H1 (cell line): Measurements from ENCODE around the gene CACNA1D. TPM values are rescaled to one million over a fixed set of nuclear protein-coding genes. Genes with fewer than 3 reads are reported as not detected.

Experiments
- CTCF ChIA-PET: fragments of 300-600 bp; sonication (Branson Sonifier 250); formaldehyde crosslinking; loops from one replicate; lab custom pipeline; 2021; ENCODE audit not compliant: partially characterized antibody; lab: Charles Lee
- POLR2A ChIA-PET: fragments of 300-600 bp; sonication (Branson Sonifier 250); formaldehyde crosslinking; loops from one replicate; lab custom pipeline; 2021; ENCODE audit warnings: inconsistent platforms; ENCODE audit not compliant: partially characterized antibody; lab: Charles Lee
- DNase-seq, 2 experiments: peaks; one replicate each; pipeline versions ENCODE4 v3.0.0 to v3.0.0-alpha.2; 2010 to 2022; ENCODE audit warnings: low spot score in 2 of 2, low read depth in 1 of 2, mixed read lengths in 1 of 2
- FAIRE-seq: peaks from 2 replicates; lab custom pipeline; 2011; peaks lifted over from hg19 to GRCh38; lab: Jason Lieb, UNC
- H2AFZ ChIP-seq: 2 replicates; pipeline ENCODE4 v1.8.1; 2012; ENCODE audit warnings: low read length, inconsistent platforms
- H2AK5ac ChIP-seq: 2 replicates; pipeline ENCODE4 v1.6.1; 2013; ENCODE audit warnings: low read depth, low read length
- H2BK120ac ChIP-seq: replicated peaks from 2 replicates; pipeline ENCODE3; 2013; ENCODE audit warnings: low read depth, low read length, inconsistent platforms
- H2BK12ac ChIP-seq: 2 replicates; pipeline ENCODE4 v1.6.1; 2013; ENCODE audit warnings: low read depth, low read length
- H2BK15ac ChIP-seq: 2 replicates; pipeline ENCODE4 v1.6.1; 2013; ENCODE audit warnings: low read length
- H2BK20ac ChIP-seq: 2 replicates; pipeline ENCODE4 v1.6.1; 2013; ENCODE audit warnings: low read length
- H2BK5ac ChIP-seq: 2 replicates; pipeline ENCODE4 v1.6.1; 2013; ENCODE audit warnings: low read depth, low read length
- H3K14ac ChIP-seq: 2 replicates; pipeline ENCODE4 v1.6.1; 2013; ENCODE audit warnings: inconsistent platforms; ENCODE audit not compliant: insufficient read length
- H3K18ac ChIP-seq: 2 replicates; pipeline ENCODE4 v1.6.1; 2013; ENCODE audit warnings: low read length; ENCODE audit errors: extremely low read depth
- H3K23ac ChIP-seq: 2 replicates; pipeline ENCODE4 v1.6.1; 2013; ENCODE audit warnings: inconsistent platforms; ENCODE audit not compliant: insufficient read length
- H3K23me2 ChIP-seq: 2 replicates; pipeline ENCODE4 v1.6.1; 2013; ENCODE audit warnings: low read depth, low read length
- H3K27ac ChIP-seq: 2 replicates; pipeline ENCODE4 v1.6.1; 2011; ENCODE audit warnings: low read depth, low read length, inconsistent platforms
- H3K27me3 ChIP-seq, 4 experiments: replicated peaks in 1 of 4; 1 replicate in 1 of 4; 2 replicates in 3 of 4; pipeline versions ENCODE4 v1.6.1 to v1.8.1; 2011 to 2013; ENCODE audit warnings: low read length in 3 of 4, mild to moderate bottlenecking in 3 of 4, inconsistent platforms in 2 of 4, mixed read lengths in 2 of 4, moderate library complexity in 1 of 4; ENCODE audit not compliant: control insufficient read depth in 3 of 4, insufficient read depth in 3 of 4; ENCODE audit errors: extremely low read depth in 1 of 4
- H3K36me3 ChIP-seq, 4 experiments: 2 replicates each; pipeline versions ENCODE4 v1.6.1 to v1.8.1; 2011 to 2013; ENCODE audit warnings: mild to moderate bottlenecking in 4 of 4, low read length in 3 of 4, moderate library complexity in 2 of 4, control low read depth in 1 of 4, inconsistent platforms in 1 of 4; ENCODE audit not compliant: insufficient read depth in 4 of 4, control insufficient read depth in 2 of 4
- H3K4ac ChIP-seq: replicated peaks from 2 replicates; pipeline ENCODE3; 2013; ENCODE audit warnings: low read length, low read depth, mixed read lengths, inconsistent platforms; ENCODE audit not compliant: insufficient read length
- H3K4me1 ChIP-seq, 4 experiments: replicated peaks in 1 of 4; 1 replicate in 1 of 4; 2 replicates in 3 of 4; pipeline versions ENCODE4 v1.6.1 to v1.8.1; 2011 to 2013; ENCODE audit warnings: low read length in 3 of 4, inconsistent platforms in 2 of 4, mixed read lengths in 1 of 4; ENCODE audit not compliant: insufficient read depth in 4 of 4, control insufficient read depth in 3 of 4
- H3K4me2 ChIP-seq, 2 experiments: 2 replicates each; pipeline versions ENCODE4 v1.6.1 to v1.8.1; 2011 to 2013; ENCODE audit warnings: low read depth in 2 of 2, low read length in 2 of 2, control low read depth in 1 of 2, inconsistent platforms in 1 of 2, mild to moderate bottlenecking in 1 of 2; ENCODE audit not compliant: insufficient read depth in 1 of 2
- H3K4me3 ChIP-seq, 4 experiments: fragments of 200-600, 300-600 bp in 1 of 4; sonication (generic), shearing (Covaris generic), sonication (Bioruptor Twin) in 1 of 4; 2 replicates each; pipeline versions ENCODE4 v1.5.1 to v1.8.1; 2011 to 2016; ENCODE audit warnings: low read length in 4 of 4, low read depth in 3 of 4, control low read depth in 2 of 4, inconsistent platforms in 2 of 4, mild to moderate bottlenecking in 2 of 4, mixed read lengths in 1 of 4, moderate library complexity in 1 of 4; ENCODE audit not compliant: insufficient read depth in 2 of 4; ENCODE audit errors: extremely low read depth in 1 of 4
- H3K56ac ChIP-seq: replicated peaks from 2 replicates; pipeline ENCODE3; 2013; ENCODE audit warnings: low read depth, mild to moderate bottlenecking, mixed read lengths, low read length, inconsistent platforms; ENCODE audit not compliant: insufficient read length
- H3K79me1 ChIP-seq: 2 replicates; pipeline ENCODE4 v1.6.1; 2013; ENCODE audit warnings: low read depth, low read length, control low read depth
- H3K79me2 ChIP-seq, 2 experiments: 2 replicates each; pipeline versions ENCODE4 v1.6.1 to v1.8.1; 2012 to 2013; ENCODE audit warnings: low read length in 2 of 2, mild to moderate bottlenecking in 2 of 2, inconsistent platforms in 1 of 2; ENCODE audit not compliant: insufficient read depth in 2 of 2, control insufficient read depth in 1 of 2
- H3K9ac ChIP-seq, 4 experiments: replicated peaks in 1 of 4; 1 replicate in 1 of 4; 2 replicates in 3 of 4; pipeline versions ENCODE4 v1.6.1 to v1.8.1; 2011 to 2013; ENCODE audit warnings: low read depth in 3 of 4, low read length in 3 of 4, control low read depth in 2 of 4, mild to moderate bottlenecking in 2 of 4, moderate library complexity in 2 of 4, inconsistent platforms in 1 of 4; ENCODE audit errors: extremely low read depth in 1 of 4
- H3K9me3 ChIP-seq, 2 experiments: 2 replicates each; pipeline versions ENCODE4 v1.6.1 to v1.8.1; 2012 to 2013; ENCODE audit warnings: mild to moderate bottlenecking in 2 of 2, moderate library complexity in 2 of 2, control low read depth in 1 of 2, inconsistent platforms in 1 of 2, low read depth in 1 of 2, low read length in 1 of 2, mixed read lengths in 1 of 2; ENCODE audit not compliant: insufficient read depth in 2 of 2
- H4K20me1 ChIP-seq, 2 experiments: replicated peaks in 1 of 2; 2 replicates each; pipeline versions ENCODE3 to v1.8.1; 2011 to 2013; ENCODE audit warnings: inconsistent platforms in 2 of 2, low read length in 2 of 2, mild to moderate bottlenecking in 1 of 2; ENCODE audit not compliant: insufficient read depth in 2 of 2, control insufficient read depth in 1 of 2
- H4K5ac ChIP-seq: 2 replicates; pipeline ENCODE4 v1.6.1; 2013; ENCODE audit warnings: low read length, low read depth, mixed read lengths, inconsistent platforms; ENCODE audit not compliant: insufficient read length
- H4K8ac ChIP-seq: 2 replicates; pipeline ENCODE4 v1.8.0; 2013; ENCODE audit warnings: mild to moderate bottlenecking, moderate library complexity, low read length, inconsistent platforms; ENCODE audit not compliant: insufficient read depth; ENCODE audit errors: extremely low read depth
- H4K91ac ChIP-seq: replicated peaks from 2 replicates; pipeline ENCODE3; 2013; ENCODE audit warnings: low read length, mixed read lengths, inconsistent platforms; ENCODE audit not compliant: insufficient read length
- JUN ChIP-seq: IDR thresholded peaks from 2 replicates; pipeline ENCODE4 v1.6.1; 2011; ENCODE audit warnings: low read depth, mild to moderate bottlenecking, improper control_type of control experiment, low read length
- SIX5 ChIP-seq: IDR thresholded peaks from 2 replicates; pipeline ENCODE4 v1.6.1; 2011; ENCODE audit warnings: mild to moderate bottlenecking, low read depth, low read length
- SP1 ChIP-seq: IDR thresholded peaks from 2 replicates; pipeline ENCODE4 v1.6.1; 2011; ENCODE audit warnings: low read depth, low read length
- SP2 ChIP-seq: IDR thresholded peaks from 2 replicates; pipeline ENCODE4 v1.6.1; 2012; ENCODE audit warnings: mild to moderate bottlenecking, low read length, inconsistent platforms
- TAF7 ChIP-seq: optimal IDR thresholded peaks from 2 replicates; pipeline ENCODE3; 2011; ENCODE audit warnings: low read depth, mild to moderate bottlenecking, inconsistent platforms, low read length, moderate library complexity, borderline replicate concordance
- WGBS, 2 experiments: shearing (Covaris generic) in 1 of 2; methylation state at CpG; one replicate each; pipeline versions ENCODE4 v1.1.6 to v1.1.7; 2013 to 2015; ENCODE audit warnings: low lambda C conversion rate in 2 of 2, mixed read lengths in 2 of 2, inconsistent platforms in 1 of 2, low coverage in 1 of 2, missing lambda C conversion rate in 1 of 2; ENCODE audit not compliant: insufficient replicate concordance in 2 of 2, insufficient coverage in 1 of 2, insufficient read length in 1 of 2; ENCODE audit errors: extremely low coverage in 1 of 2, missing lambda C conversion rate in 1 of 2; 5-methylcytosine and 5-hydroxymethylcytosine counted together
- polyA plus RNA-seq, 7 experiments: library from polyadenylated mRNA; depleted of rRNA in 3 of 7; stranded (reverse) in 5 of 7; unstranded in 2 of 7; fragments of >200 nt in 5 of 7; fragments of 200-250 nt in 2 of 7; gene quantifications; 1 replicate in 5 of 7; 2 replicates in 1 of 7; 4 replicates in 1 of 7; pipeline versions ENCODE4 v1.2.1 to v1.2.3, GENCODE V29; 2011 to 2013; ENCODE audit warnings: missing spikeins in 2 of 7, mixed read lengths in 2 of 7
- total RNA-seq: library from RNA; stranded (reverse); fragmentation: NEBNext Ultra II Directional; extraction: Animal tissue kit (Norgen Biotek cat#: 25700); gene quantifications from 2 replicates; pipeline ENCODE4 v1.2.1, GENCODE V29; 2021

The CACNA1D gene
- total and polyA plus RNA-seq, 2 of the 8 experiments (the other 6 are each of a cell fraction or from before 2014, with no cell fraction given) = 2.0 to 2.9 TPM

- no peak overlapping the region for H4K91ac ChIP-seq
- no peak for TF ChIP-seq TAF7
- TF ChIP-seq JUN = no peak
- TF ChIP-seq SP2 = no peak
- TF ChIP-seq SP1 = no peak
- TF ChIP-seq SIX5 = no peak
- TF ChIP-seq, all 59 proteins: peak for 0
- H3K4me3 ChIP-seq = no peak overlapping the region
- no peaks in the 10 kb centered on the region for H3K79me2 ChIP-seq
- no peak overlapping the region for H3K23ac ChIP-seq
- no peak overlapping the region for H2BK120ac ChIP-seq
- H4K5ac ChIP-seq = no peak overlapping the region
- no peak overlapping the region for H3K27ac ChIP-seq
- no peak overlapping the region for H2BK20ac ChIP-seq
- no peaks in the 10 kb centered on the region; a peak in 1 of 7 replicates for H3K27me3 ChIP-seq
- no peaks in the 10 kb centered on the region for H3K79me1 ChIP-seq
- H3K56ac ChIP-seq = no peak overlapping the region
- no peak overlapping the region for H2AK5ac ChIP-seq
- H3K4ac ChIP-seq = no peak overlapping the region
- no peak overlapping the region for H2BK12ac ChIP-seq
- no peaks in the 10 kb centered on the region for H4K20me1 ChIP-seq
- H2AFZ ChIP-seq = no peak overlapping the region
- ChIA-PET POLR2A (no interaction called here), CTCF (interaction anchor here (0.5 to 7.2 kb wide), 16 partner anchors 9 to 336 kb away, joined by 3 to 68 read pairs (median 4); no protein-coding TSS in a partner anchor)
- no peak overlapping the region for H3K4me2 ChIP-seq
- H3K36me3 ChIP-seq = no peaks in the 10 kb centered on the region
- WGBS, 2 experiments = 84% methylated on average over 4 of the region's 4 CpGs; no CpG with 5 or more reads in 1 of the 2 experiments
- no peaks in the 10 kb centered on the region for H3K9me3 ChIP-seq
- FAIRE-seq = no peak
- H3K4me1 ChIP-seq = no peaks in the 10 kb centered on the region
- DNase-seq = peak in 1 of 2 experiments; percentile 29
- H3K14ac ChIP-seq = no peak overlapping the region
- H2BK15ac ChIP-seq = no peak overlapping the region
- H3K9ac ChIP-seq = no peak overlapping the region
- H2BK5ac ChIP-seq = no peak overlapping the region
- H3K23me2 ChIP-seq = no peaks in the 10 kb centered on the region
- no peak overlapping the region for H3K18ac ChIP-seq
- no peak overlapping the region for H4K8ac ChIP-seq
Observed at GRCh38 chr3:53708001-53708621, 213.7 kb downstream of the CACNA1D start.
